B cell (primary cell): ENCODE data around the gene SLC7A7. TPM values are rescaled to one million over a fixed set of nuclear protein-coding genes. Genes with fewer than 3 reads are reported as not detected.
"Not testable (repeated sequence)": the region's sequence is repeated elsewhere in the genome, so short reads cannot be mapped to it uniquely, and the experiment has no call there.

Source experiments
- ATAC-seq: fragments of 200-7000 bp; cut with Tn5 transposase; one replicate; pipeline ENCODE4 v1.10.0; 2021; ENCODE audit warnings: low read depth, mild to moderate bottlenecking, moderate number of reproducible peaks, moderate library complexity
- CTCF ChIA-PET: fragments of 350-600 bp; sonication (Branson Sonifier 250); formaldehyde crosslinking; loops from one replicate; lab custom pipeline; 2021; ENCODE audit warnings: antibody characterized with exemption, inconsistent platforms; lab: Charles Lee
- POLR2A ChIA-PET: fragments of 350-600 bp; sonication (Branson Sonifier 250); formaldehyde crosslinking; loops from one replicate; lab custom pipeline; 2021; ENCODE audit warnings: antibody characterized with exemption; lab: Charles Lee
- DNase-seq: peaks from one replicate; pipeline ENCODE4 v3.0.0; 2013
- H2AFZ ChIP-seq: 2 replicates; pipeline ENCODE4 v1.6.1; 2012; ENCODE audit warnings: mild to moderate bottlenecking, low read depth, low read length; ENCODE audit not compliant: insufficient read depth, poor library complexity, severe bottlenecking
- H3K27ac ChIP-seq, 2 donors: 1 replicate in 1 of 2; 2 replicates in 1 of 2; pipeline ENCODE4 v1.5.1; 2012 to 2013; ENCODE audit warnings: low read length in 2 of 2, mild to moderate bottlenecking in 2 of 2, moderate library complexity in 1 of 2
- H3K27me3 ChIP-seq, 4 experiments: fragments of 200-600 bp in 1 of 4; sonication (generic) in 1 of 4; replicated peaks in 1 of 4; 1 replicate in 2 of 4; 2 replicates in 2 of 4; pipeline versions ENCODE4 v1.6.1 to v1.7.0; 2013 to 2016; ENCODE audit warnings: low read length in 3 of 4, mild to moderate bottlenecking in 2 of 4, mixed read lengths in 1 of 4, moderate library complexity in 1 of 4; ENCODE audit not compliant: insufficient read depth in 4 of 4, control insufficient read depth in 3 of 4; ENCODE audit errors: control extremely low read depth in 1 of 4
- H3K36me3 ChIP-seq, 2 experiments: replicated peaks in 1 of 2; 1 replicate in 1 of 2; 2 replicates in 1 of 2; pipeline versions ENCODE4 v1.6.1 to v1.7.1; 2013; ENCODE audit warnings: low read length in 1 of 2; ENCODE audit not compliant: insufficient read depth in 2 of 2, control insufficient read depth in 1 of 2; ENCODE audit errors: control extremely low read depth in 1 of 2, extremely low read depth in 1 of 2
- H3K4me1 ChIP-seq, 2 donors: fragments of 200-600 bp in 1 of 2; sonication (generic) in 1 of 2; 1 replicate in 1 of 2; 2 replicates in 1 of 2; pipeline versions ENCODE4 v1.5.1 to v1.6.1; 2013 to 2017; ENCODE audit warnings: low read length in 2 of 2; ENCODE audit not compliant: control insufficient read depth in 2 of 2, insufficient read depth in 2 of 2
- H3K4me2 ChIP-seq: replicated peaks from 2 replicates; pipeline ENCODE3; 2012; ENCODE audit warnings: mild to moderate bottlenecking, low read depth, low read length; ENCODE audit not compliant: poor library complexity, severe bottlenecking
- H3K4me3 ChIP-seq, 5 experiments: fragments of 200-600 bp in 1 of 5; sonication (generic) in 1 of 5; 1 replicate in 3 of 5; 2 replicates in 2 of 5; pipeline versions ENCODE4 v1.5.1 to v1.7.0; 2011 to 2016; ENCODE audit warnings: low read length in 4 of 5, mild to moderate bottlenecking in 4 of 5, low read depth in 2 of 5, control low read depth in 1 of 5, moderate library complexity in 1 of 5; ENCODE audit not compliant: insufficient read depth in 1 of 5; ENCODE audit errors: control extremely low read depth in 1 of 5, extremely low read depth in 1 of 5
- H3K79me2 ChIP-seq: fragments of 200-600 bp; sonication (generic); one replicate; pipeline ENCODE4 v1.6.0; 2016; ENCODE audit warnings: low read length; ENCODE audit not compliant: control insufficient read depth, insufficient read depth
- H3K9ac ChIP-seq: fragments of 200-600 bp; sonication (generic); 2 replicates; pipeline ENCODE4 v1.6.1; 2017; ENCODE audit warnings: mild to moderate bottlenecking, low read length, moderate library complexity
- H3K9me3 ChIP-seq, 3 donors: one replicate each; pipeline versions ENCODE4 v1.6.1 to v1.7.1; 2013; ENCODE audit warnings: low read length in 2 of 3; ENCODE audit not compliant: control insufficient read depth in 2 of 3, insufficient read depth in 1 of 3; ENCODE audit errors: control extremely low read depth in 1 of 3
- H4K20me1 ChIP-seq: 2 replicates; pipeline ENCODE4 v1.6.0; 2012; ENCODE audit warnings: mild to moderate bottlenecking, low read length; ENCODE audit not compliant: insufficient read depth, control insufficient read depth, poor library complexity, severe bottlenecking
- H3K27ac Mint-ChIP-seq: one replicate; pipeline ENCODE4 v1.8.0; 2021; ENCODE audit warnings: mixed read lengths
- H3K27me3 Mint-ChIP-seq: one replicate; pipeline ENCODE4 v1.8.0; 2021; ENCODE audit warnings: mixed read lengths
- H3K4me1 Mint-ChIP-seq: one replicate; pipeline ENCODE4 v1.8.0; 2021; ENCODE audit warnings: mixed read lengths
- H3K4me3 Mint-ChIP-seq: one replicate; pipeline ENCODE4 v1.8.0; 2021; ENCODE audit warnings: mixed read lengths
- H3K9me3 Mint-ChIP-seq: one replicate; pipeline ENCODE4 v1.8.0; 2022; ENCODE audit warnings: mixed read lengths; ENCODE audit not compliant: insufficient read depth
- CTCF ChIP-seq: fragments of 200-600 bp; IDR thresholded peaks from one replicate; pipeline ENCODE4 v1.8.0; 2022; ENCODE audit warnings: antibody characterized with exemption, mild to moderate bottlenecking
- EZH2 ChIP-seq: IDR thresholded peaks from 2 replicates; pipeline ENCODE4 v1.6.1; 2012; ENCODE audit warnings: borderline replicate concordance, low read depth, mild to moderate bottlenecking, moderate library complexity, low read length; ENCODE audit not compliant: insufficient read depth, poor library complexity, severe bottlenecking
- WGBS: methylation state at CpG from one replicate; pipeline ENCODE4 v1.1.5; 2013; ENCODE audit warnings: missing lambda C conversion rate; ENCODE audit not compliant: insufficient coverage; 5-methylcytosine and 5-hydroxymethylcytosine counted together
- intact Hi-C: fragments of 100-400 bp; cut with micrococcal nuclease; formaldehyde crosslinking; loops from one replicate; pipeline ENCODE4 v1.10.0; 2022
- polyA plus RNA-seq: library from polyadenylated mRNA; depleted of rRNA; stranded (reverse); fragments of >200 nt; gene quantifications from 2 replicates; pipeline ENCODE4 v1.2.3, GENCODE V29; 2012
- total RNA-seq, 2 donors: library from RNA; stranded (reverse); fragments of 120-200 nt in 1 of 2; gene quantifications; 1 replicate in 1 of 2; 2 replicates in 1 of 2; pipeline versions ENCODE4 v1.2.3 to v1.2.4, GENCODE V29; 2013 to 2022

SLC7A7 gene
- total and polyA plus RNA-seq, 2 donors (not counting 1 experiment from before 2014, with no cell fraction given) = 33.4 to 50.0 TPM

- H3K4me2 ChIP-seq, H3K9ac ChIP-seq, intact Hi-C loops, CTCF ChIA-PET, H3K9me3 Mint-ChIP-seq, H2AFZ ChIP-seq, H3K79me2 ChIP-seq, ATAC-seq, H3K4me1 ChIP-seq, H3K27ac Mint-ChIP-seq, H3K4me3 ChIP-seq, DNase-seq, H3K27me3 Mint-ChIP-seq, POLR2A ChIA-PET, H4K20me1 ChIP-seq, H3K27me3 ChIP-seq, H3K4me1 Mint-ChIP-seq, H3K36me3 ChIP-seq, H3K4me3 Mint-ChIP-seq, H3K27ac ChIP-seq, H3K9me3 ChIP-seq: not testable (repeated sequence)
- no CpG with 5 or more reads among the region's 10 CpGs for WGBS
Observed at GRCh38 chr14:22757972-22758650, 57.1 kb downstream of the SLC7A7 start.

GRCh38 chr14:22753586-22753985 is 61.6 kb downstream of the SLC7A7 start:
- Histone ChIP-seq H3K27ac (no peak overlapping the region), H3K27me3 (no peaks in the 10 kb centered on the region), H3K79me2 (no peaks in the 10 kb centered on the region), H3K4me3 (no peak overlapping the region), H3K4me2 (no peak overlapping the region), H2AFZ (no peak overlapping the region), H3K9me3 (no peaks in the 10 kb centered on the region), H4K20me1 (no peaks in the 10 kb centered on the region), H3K4me1 (peaks cover 8 to 11% of the 10 kb centered on the region in 2 donors), H3K9ac (no peak overlapping the region), H3K36me3 (no peaks in the 10 kb centered on the region)
- H3K9me3 Mint-ChIP-seq = no peaks in the 10 kb centered on the region
- POLR2A ChIA-PET = interaction anchor here (0.6 kb wide), 1 partner anchor 50 kb away, joined by 3 read pairs; no protein-coding TSS in a partner anchor
- H3K27me3 Mint-ChIP-seq = no peaks in the 10 kb centered on the region
- DNase-seq = no peak
- no peak overlapping the region for H3K27ac Mint-ChIP-seq
- intact Hi-C loops = no loop called here
- TF ChIP-seq CTCF (no peak), EZH2 (no peak)
- no peak overlapping the region for H3K4me3 Mint-ChIP-seq
- peaks cover 14% of the 10 kb centered on the region for H3K4me1 Mint-ChIP-seq
- WGBS = 69% methylated on average over 5 of the region's 6 CpGs
- ATAC-seq = no peak
- CTCF ChIA-PET = interaction anchor here (1.0 kb wide), 1 partner anchor 183 kb away, joined by 3 read pairs; no protein-coding TSS in a partner anchor
